Measurements from ENCODE around the gene PTPRF. TPM values are rescaled to one million over a fixed set of nuclear protein-coding genes. Genes with fewer than 3 reads are reported as not detected.

The PTPRF gene
- total RNA-seq, 4 donors from 2014 or later, result 53.2 to 80.6 (median 71.7) TPM

DNA sequence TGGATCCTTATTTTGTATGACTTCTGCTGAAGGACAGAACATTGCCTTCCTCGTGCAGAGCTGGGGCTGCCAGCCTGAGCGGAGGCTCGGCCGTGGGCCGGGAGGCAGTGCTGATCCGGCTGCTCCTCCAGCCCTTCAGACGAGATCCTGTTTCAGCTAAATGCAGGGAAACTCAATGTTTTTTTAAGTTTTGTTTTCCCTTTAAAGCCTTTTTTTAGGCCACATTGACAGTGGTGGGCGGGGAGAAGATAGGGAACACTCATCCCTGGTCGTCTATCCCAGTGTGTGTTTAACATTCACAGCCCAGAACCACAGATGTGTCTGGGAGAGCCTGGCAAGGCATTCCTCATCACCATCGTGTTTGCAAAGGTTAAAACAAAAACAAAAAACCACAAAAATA lies 91.8 kb downstream of the PTPRF start:
- DNase-seq, result no peak
- Histone ChIP-seq H3K27me3 (no peaks in the 10 kb centered on the region), H3K4me3 (replicated peaks in 1 of 3) (no peak overlapping the region), H3K36me3 (peaks cover 36 to 41% of the 10 kb centered on the region in 2 donors), H3K4me1 (no peaks in the 10 kb centered on the region), H3K27ac (no peak overlapping the region), H3K9me3 (no peaks in the 10 kb centered on the region)
- TF ChIP-seq, protein P1, sequence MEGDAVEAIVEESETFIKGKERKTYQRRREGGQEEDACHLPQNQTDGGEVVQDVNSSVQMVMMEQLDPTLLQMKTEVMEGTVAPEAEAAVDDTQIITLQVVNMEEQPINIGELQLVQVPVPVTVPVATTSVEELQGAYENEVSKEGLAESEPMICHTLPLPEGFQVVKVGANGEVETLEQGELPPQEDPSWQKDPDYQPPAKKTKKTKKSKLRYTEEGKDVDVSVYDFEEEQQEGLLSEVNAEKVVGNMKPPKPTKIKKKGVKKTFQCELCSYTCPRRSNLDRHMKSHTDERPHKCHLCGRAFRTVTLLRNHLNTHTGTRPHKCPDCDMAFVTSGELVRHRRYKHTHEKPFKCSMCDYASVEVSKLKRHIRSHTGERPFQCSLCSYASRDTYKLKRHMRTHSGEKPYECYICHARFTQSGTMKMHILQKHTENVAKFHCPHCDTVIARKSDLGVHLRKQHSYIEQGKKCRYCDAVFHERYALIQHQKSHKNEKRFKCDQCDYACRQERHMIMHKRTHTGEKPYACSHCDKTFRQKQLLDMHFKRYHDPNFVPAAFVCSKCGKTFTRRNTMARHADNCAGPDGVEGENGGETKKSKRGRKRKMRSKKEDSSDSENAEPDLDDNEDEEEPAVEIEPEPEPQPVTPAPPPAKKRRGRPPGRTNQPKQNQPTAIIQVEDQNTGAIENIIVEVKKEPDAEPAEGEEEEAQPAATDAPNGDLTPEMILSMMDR (IDR thresholded peaks at IDR 0.05), result no peak
- no peak for TF ChIP-seq POLR2A (IDR thresholded peaks at IDR 0.05)
- 76 to 86% methylated on average over 10 of the region's 10 CpGs for WGBS, 2 donors
- intact Hi-C loops (cut with DNase I), result no loop called here

DNA sequence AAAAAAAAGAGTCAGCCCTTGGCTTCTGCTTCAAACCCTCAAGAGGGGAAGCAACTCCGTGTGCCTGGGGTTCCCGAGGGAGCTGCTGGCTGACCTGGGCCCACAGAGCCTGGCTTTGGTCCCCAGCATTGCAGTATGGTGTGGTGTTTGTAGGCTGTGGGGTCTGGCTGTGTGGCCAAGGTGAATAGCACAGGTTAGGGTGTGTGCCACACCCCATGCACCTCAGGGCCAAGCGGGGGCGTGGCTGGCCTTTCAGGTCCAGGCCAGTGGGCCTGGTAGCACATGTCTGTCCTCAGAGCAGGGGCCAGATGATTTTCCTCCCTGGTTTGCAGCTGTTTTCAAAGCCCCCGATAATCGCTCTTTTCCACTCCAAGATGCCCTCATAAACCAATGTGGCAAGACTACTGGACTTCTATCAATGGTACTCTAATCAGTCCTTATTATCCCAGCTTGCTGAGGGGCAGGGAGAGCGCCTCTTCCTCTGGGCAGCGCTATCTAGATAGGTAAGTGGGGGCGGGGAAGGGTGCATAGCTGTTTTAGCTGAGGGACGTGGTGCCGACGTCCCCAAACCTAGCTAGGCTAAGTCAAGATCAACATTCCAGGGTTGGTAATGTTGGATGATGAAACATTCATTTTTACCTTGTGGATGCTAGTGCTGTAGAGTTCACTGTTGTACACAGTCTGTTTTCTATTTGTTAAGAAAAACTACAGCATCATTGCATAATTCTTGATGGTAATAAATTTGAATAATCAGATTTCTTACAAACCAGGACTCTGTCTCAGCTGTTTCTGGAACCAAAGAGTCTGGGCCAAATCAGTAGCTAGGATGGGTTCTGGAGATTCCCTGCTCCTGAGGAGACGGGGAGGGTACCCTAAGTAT lies 92.5 kb downstream of the PTPRF start:
- H3K36me3 ChIP-seq, result peaks cover 29 to 36% of the 10 kb centered on the region in 2 donors
- no peak overlapping the region for H3K27ac ChIP-seq
- intact Hi-C loops (cut with DNase I), result no loop called here

DNA sequence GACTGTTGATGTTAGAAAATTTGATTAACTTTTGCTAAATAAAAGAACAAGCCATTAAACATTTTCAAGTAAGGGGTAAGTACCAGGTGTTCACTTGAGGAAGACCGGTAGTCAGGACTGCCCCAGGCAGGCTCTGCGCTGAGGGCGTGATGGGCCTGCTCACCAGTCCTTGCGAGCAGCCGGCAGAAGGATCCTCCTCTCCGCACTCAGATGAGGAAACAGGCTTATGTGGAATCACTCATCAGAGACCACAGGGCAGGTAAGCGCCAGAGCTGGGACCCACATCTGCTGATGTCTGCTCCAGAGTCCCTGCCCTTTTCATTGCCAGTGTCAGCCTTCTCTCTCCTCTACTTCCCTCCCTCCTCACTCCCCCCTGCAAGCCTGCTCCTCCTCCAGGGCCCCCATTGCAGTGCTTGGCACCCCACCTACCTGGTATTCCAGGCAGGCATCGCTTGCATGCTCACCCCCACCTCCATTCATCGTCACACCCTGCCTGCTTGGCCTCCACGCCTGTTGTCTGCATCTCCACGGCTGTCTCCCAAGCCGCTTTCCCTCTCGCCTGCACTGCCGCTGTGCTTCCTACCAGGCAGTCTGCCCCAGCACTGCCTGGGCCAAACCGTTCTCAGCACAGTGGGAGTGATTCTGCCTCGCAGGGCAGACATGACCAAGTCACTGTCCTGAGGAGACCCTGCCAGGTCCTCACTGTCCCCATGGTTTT lies 94.5 kb downstream of the PTPRF start:
- intact Hi-C loops (cut with DNase I), result no loop called here
- Histone ChIP-seq H3K4me3 (replicated peaks in 1 of 3) (no peak overlapping the region), H3K27ac (no peak overlapping the region), H3K4me1 (no peaks in the 10 kb centered on the region), H3K27me3 (no peaks in the 10 kb centered on the region), H3K9me3 (no peaks in the 10 kb centered on the region), H3K36me3 (peaks cover 9 to 17% of the 10 kb centered on the region in 2 donors)
- WGBS, 2 donors, result 90 to 94% methylated on average over 16 of the region's 16 CpGs
- no peak for TF ChIP-seq POLR2A (IDR thresholded peaks at IDR 0.05)
- TF ChIP-seq, protein P1 (IDR thresholded peaks at IDR 0.05), result no peak
- DNase-seq, result no peak

More for the DNA sequence above, 92.5 kb downstream of the PTPRF start:
- Histone ChIP-seq H3K4me1 (no peaks in the 10 kb centered on the region), H3K9me3 (no peaks in the 10 kb centered on the region), H3K27me3 (no peaks in the 10 kb centered on the region), H3K4me3 (replicated peaks in 1 of 3) (no peak overlapping the region)
- WGBS, 2 donors, result 91 to 92% methylated on average over 13 of the region's 13 CpGs
- no peak for DNase-seq
- no peak for TF ChIP-seq POLR2A (IDR thresholded peaks at IDR 0.05)
- TF ChIP-seq, protein P1 (IDR thresholded peaks at IDR 0.05), result no peak

DNA sequence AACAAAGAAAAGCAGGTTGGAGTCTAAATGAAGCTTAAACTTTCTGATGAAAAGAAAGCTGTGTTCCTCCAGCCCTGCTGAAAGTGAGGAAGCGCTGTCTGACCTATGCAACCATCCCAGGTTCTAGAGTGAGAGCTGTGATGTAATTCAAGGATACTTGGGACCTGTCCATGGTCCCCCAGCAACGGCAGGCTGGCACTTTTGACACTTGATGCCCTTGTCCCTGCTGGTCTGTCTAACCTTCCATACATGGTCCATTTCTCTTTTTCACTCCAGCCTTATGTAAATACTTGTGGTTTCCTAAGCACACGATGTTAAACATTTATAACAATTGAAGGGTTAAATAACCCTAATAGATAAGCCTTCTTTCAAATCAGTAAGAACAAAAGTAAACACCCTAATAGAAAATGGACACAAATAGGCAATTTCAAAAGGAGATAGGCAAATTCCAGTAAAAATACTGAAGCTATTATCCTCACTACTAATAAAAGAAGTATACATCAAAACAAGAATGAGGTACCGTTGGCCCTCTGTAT lies 101.5 kb downstream of the PTPRF start:
- TF ChIP-seq, protein P1 (IDR thresholded peaks at IDR 0.05), result no peak
- intact Hi-C loops (cut with DNase I), result no loop called here
- WGBS, 2 donors, result 52 to 59% methylated on average over 4 of the region's 4 CpGs

More for the DNA sequence above, 101.5 kb downstream of the PTPRF start:
- Histone ChIP-seq H3K9me3 (no peaks in the 10 kb centered on the region), H3K36me3 (no peaks in the 10 kb centered on the region), H3K27me3 (no peaks in the 10 kb centered on the region), H3K27ac (no peak overlapping the region), H3K4me3 (replicated peaks in 1 of 3) (no peak overlapping the region), H3K4me1 (no peaks in the 10 kb centered on the region)
- DNase-seq, result no peak
